Colon (tissue), 2 donors: ENCODE results near the gene FASTKD1.
"Not testable (repeated sequence)": the region's sequence is repeated elsewhere in the genome, so short reads cannot be mapped to it uniquely, and the experiment has no call there.

Source experiments
- FAIRE-seq: peaks from 2 replicates; lab custom pipeline; 2012; peaks lifted over from hg19 to GRCh38; lab: Jason Lieb, UNC
- donor health status: control.
- donor health status: control.

The FASTKD1 gene

DNA sequence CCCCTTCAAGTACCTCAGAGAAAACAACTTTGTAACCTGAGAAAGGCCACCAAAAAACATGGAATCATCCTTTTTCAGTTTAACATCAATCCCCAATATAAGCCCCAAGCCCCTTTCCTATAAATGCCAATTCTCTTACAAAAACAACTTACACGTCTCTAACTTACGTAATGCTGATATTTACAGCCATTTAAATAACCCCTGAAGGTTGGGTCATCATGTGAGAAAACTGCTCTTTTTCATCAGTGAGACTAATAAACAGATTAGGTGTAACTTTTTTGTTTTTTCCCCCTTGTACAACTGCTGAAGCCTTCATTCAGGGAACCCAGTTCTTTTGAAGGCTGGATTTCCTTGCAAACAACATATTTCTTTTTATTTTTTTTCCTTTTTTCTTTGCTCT, 3.7 kb downstream of the FASTKD1 start:
- no peak for FAIRE-seq

DNA sequence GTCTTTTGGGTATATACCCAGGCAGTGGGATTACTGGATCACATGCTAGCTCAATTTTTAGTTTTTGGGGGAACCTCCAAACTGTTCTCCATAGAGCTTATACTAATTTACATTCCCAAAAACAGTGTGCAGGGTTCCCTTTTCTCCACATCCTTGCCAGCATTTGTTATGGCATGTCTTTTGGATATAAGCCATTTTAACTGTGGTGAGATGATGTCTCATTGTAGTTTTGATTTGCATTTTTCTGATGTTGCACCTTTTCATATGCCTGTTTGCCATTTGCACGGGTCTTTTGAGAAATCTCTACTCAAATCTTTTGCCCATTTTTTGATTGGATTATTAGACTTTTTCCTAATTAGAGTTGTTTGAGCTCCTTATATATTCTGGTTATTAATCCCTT, 8.0 kb downstream of the FASTKD1 start:
- no peak for FAIRE-seq

DNA sequence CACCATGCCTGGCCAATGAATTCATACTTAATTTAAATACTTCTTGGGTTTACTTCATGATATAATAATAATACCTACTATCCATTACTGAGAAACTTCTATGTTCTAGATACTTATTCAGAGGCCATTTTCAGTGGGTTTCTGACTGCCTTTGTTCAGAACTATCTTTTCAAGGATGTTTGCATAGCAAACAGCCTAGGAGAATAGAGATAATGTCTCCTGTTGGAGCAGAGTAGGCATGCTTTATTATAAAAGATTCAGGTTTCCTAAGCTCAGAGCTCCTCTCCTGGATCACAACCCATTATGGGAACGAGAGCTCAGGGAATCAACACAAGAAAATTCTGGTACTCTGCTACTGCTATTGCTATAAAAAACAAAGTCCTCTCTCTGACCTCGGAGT, 11.1 kb downstream of the FASTKD1 start:
- no peak for FAIRE-seq

DNA sequence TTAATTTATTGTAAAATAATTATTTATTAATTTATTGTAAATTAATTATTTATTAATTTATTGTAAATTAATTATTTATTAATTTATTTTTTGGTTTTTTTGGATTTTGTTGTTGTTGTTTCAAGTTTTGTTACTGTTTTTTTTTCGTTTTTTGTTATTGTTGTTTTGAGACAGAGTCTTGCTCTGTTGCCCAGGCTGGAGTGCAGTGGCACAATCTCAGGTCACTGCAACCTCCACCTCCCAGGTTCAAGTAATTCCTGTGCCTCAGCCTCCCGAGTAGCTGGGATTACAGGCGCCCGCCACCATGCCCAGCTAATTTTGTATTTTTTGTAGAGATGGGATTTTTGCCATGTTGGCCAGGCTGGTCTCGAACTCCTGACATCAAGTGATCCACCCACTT, 11.6 kb downstream of the FASTKD1 start:
- FAIRE-seq = not testable (repeated sequence)

DNA sequence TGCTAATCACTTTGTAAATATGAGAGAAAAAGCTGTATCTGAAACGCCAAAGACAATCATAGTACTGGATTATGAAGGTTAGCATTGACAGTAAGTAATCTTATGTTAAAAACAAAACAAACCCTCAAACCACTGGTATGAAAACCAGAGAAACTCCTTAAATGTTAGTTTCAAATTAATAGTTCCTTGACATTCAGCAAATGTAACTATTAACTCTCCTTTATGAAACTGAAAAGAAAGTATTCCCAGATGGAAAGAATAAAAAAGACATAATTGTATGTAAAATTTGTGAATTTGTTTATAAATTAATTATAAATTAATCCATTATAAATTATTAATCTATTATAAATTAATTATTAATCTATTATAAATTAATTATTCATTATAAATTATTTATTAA, 12.3 kb downstream of the FASTKD1 start:
- FAIRE-seq = no peak

DNA sequence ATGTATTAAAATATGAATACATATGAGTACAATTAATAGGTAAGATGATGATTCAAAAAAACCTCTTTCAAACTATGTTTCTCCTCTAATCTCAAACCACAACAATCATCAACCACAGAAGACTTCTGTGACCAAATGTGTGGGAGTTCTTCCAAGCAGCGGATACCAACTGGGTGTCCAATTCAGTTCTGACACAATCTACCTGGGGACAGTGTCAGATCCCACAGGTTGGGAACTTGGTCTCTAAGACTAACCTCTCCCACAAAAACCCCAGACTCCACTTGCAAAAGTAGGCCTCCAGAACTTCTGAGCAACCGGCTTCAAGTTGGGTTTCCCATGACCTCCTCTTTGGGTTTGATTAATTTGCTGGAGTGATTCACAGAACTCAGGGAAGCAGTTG, 26.9 kb downstream of the FASTKD1 start:
- no peak for FAIRE-seq

DNA sequence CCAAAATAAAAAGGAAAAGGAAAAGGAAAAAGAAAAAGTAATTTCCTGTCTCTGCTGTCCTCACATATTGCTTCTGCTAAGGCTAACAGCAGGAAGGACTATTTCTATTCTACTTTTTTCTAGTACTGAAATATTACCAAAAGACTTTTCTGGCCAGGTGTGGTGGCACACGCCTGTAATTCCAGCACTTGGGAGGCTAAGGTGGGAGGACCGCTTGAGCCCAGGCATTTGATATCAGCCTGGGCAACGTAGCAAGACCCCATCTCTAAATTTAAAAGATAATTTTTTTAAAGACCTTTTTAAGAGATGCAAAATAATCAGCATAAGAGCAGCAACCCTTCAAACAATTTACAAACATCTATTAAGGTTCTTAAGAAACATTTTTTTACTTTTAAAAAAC, 31.2 kb downstream of the FASTKD1 start:
- no peak for FAIRE-seq

DNA sequence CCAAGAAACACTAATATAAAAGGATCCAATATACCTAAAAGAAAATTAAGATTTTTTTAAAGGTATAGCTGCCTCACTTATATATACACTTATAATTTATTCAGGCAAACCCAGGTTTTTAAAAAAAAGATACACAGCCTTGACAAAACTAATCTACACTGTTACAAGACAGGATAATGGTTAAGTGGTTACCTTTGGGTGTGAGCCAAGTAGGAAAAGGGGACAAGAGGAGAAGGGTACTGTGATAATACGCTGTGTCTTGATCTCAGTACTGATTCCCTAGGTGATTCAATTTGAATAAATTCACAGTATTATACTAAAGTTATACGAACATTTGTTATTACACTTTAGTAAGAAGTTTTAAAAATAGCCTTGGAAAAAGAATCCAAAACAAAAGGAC, 33.5 kb downstream of the FASTKD1 start:
- no peak for FAIRE-seq

DNA sequence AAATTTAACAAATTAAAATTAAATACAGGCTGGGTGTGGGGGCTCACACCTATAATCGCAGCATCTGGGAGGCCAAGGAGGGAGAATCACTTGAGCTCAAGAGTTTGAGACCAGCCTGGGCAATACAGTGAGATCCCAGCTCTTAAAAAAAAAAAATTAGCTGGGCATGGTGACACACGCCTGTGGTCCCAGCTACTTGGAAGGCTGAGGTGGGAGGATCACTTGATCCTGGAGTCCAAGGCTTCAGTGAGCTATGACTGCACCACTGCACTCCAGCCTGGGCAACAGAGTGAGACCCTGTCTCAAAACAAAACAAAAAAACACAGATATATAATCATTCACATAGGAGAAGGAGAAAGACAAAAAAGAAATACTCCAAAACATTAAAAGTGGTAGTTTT, 34.2 kb downstream of the FASTKD1 start:
- FAIRE-seq = not testable (repeated sequence)

DNA sequence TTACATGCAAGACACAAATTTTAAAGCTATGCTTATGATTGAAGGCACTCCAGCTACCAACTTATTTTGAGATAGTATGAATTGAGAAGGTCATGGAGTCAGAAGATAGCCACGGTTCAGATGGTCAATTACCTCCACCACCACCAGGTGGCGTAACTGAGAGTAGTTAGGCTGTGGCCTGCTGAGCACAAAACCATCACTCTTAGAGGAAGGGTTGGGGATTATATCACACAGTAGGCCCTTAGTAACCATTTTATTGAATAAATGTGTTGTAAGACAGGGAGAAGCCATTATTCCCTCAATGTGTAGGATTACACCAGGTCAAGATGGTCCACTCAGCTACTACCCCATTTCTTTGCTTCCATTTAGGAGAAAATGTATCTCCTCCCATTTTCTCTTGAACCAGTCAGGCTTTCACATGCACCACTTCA, 45.4 kb downstream of the FASTKD1 start:
- no peak for FAIRE-seq

DNA sequence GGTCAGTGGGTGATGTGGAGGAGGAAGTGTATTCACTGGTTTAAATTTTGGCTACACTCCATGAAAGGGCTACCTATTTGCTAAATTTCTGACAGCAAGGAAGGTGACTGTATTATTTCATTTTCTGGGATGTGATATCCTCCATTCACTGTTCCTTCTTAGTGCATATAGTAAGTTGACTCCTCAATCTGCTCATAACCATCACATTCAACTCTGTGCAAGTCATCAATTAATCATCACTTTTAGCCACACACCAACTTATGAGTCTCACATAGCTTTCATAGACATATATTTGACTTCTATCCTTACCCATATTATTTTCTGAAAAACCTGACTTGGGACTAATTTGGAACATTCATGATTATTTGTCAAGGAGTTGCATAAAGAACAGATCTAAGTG, 47.2 kb downstream of the FASTKD1 start:
- FAIRE-seq = no peak

DNA sequence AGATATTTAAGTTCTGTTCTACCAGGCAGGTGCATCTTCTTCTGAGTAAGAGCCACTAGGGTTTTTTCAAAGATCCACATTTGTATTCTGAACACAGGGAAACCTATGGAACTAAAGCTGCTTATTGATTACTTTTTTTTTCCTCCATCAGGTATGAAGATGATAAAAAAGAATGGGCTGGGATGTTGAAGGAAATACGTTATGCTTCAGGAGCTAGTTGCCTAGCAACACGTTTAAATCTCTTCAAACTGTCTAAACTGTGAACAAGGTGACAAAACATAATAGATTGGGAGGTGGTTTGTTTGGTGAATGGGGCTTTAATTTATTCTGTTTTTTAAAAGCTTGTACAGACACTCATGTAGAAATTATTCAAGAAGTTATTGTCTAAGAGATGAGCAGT, 48.2 kb downstream of the FASTKD1 start:
- FAIRE-seq = no peak

DNA sequence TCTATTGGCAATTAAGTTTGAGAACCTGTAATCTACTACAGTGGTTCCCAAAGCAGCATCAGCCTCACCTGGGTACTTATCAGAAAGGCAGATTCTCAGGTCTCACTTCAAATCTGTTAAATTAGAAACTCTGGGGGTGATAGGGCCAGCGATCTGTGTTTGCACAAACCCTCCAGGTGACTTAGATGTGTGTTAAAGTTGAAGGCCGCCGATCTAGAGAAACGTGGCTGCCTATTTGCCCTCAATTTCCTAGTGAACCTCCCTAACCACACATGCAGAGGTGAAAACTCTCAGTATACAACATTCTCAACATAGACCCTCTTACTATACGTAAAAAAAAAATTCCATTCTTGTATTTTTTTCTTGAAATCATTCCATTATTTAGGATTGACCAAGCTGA, 50.0 kb downstream of the FASTKD1 start:
- no peak for FAIRE-seq

DNA sequence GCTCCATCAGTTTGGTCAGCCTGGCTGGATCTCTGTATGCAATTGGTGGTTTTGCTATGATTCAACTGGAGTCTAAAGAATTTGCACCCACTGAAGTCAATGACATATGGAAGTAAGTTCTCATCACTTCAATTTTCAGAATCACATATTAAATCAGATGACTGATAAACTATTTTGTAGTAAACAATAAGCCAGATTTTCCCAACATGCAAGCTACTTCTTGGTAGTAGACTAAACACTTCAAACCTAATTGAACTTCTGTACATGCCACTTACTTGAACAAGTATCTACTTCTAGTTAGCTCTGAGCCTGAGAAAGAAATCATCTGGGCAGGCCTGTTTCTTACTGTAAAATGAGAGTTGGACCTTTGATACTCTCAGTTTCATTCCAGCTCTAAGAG, 52.8 kb downstream of the FASTKD1 start:
- no peak for FAIRE-seq

DNA sequence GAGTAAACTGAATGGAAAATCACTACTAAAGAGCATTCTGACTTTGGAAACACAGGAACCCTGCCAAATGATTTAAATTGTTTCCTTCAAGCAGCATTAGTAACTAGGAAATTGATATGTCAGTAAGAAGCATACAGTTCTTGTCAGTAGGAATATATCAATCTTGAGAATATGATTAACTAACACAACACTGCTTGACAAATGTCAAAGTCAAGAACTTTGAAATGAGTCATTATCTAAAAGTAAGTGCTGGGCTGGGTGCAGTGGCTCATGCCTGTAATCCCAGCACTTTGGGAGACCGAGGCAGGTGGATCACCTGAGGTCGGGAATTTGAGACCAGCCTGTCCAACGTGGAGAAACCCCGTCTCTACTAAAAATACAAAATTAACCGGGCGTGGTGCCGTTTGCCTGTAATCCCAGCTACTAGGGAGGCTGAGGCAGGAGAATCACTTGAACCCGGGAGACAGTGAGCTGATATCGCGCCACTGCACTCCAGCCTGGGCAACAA, 57.1 kb downstream of the FASTKD1 start:
- not testable (repeated sequence) for FAIRE-seq

DNA sequence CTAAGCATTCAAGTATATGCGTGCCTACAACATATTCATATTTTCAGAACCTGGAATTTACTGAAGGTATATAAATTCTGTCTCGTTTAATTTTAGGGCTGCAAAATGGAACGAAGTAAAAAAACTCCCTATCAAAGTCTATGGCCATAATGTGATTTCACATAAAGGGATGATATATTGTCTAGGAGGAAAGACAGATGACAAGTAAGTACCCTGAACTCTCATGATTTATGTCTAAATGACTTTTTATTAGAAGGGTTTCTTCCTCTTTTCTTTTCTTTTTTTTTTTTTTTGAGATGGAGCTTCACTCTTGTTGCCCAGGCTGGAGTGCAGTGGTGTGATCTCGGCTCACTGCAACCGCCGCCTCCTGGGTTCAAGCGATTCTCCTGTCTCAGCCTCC, 58.9 kb downstream of the FASTKD1 start:
- FAIRE-seq = not testable (repeated sequence)

DNA sequence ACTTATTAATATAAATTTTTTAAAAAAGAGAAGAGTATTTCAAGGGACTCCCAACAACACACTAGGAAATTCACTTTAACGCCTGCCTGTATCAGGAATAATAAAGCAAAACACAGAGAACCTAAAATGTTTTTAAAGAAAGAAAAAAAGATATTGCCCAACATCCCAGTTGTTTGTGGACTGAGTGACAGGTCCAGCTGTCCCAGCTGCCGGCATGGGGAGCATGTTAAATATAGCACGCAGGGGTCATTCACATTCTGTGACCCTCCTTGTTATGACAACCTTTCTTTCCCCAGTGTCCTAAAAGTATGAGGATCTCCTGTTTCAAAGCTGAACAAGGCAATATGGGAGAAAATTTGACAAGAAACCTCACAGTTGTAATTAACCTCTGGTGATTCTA, 59.7 kb downstream of the FASTKD1 start:
- no peak for FAIRE-seq

DNA sequence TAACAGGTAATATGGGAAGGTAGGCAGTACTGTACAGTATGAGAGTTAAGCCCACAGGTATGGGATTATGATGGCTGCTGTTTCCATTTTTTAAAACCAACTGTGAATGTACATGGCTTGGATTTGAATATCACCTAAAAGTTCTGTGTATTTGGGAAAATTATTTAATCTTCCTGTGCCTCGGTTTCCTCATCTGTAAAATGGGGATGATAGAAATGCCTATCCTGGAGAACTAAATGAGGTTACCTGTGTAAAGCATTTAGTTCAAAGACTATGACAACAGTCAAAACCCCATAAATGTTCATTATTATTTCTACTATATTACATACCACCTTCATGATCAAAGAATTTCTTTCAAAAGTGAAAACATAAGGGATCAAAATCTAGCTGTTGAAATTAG, 60.6 kb downstream of the FASTKD1 start:
- no peak for FAIRE-seq

DNA sequence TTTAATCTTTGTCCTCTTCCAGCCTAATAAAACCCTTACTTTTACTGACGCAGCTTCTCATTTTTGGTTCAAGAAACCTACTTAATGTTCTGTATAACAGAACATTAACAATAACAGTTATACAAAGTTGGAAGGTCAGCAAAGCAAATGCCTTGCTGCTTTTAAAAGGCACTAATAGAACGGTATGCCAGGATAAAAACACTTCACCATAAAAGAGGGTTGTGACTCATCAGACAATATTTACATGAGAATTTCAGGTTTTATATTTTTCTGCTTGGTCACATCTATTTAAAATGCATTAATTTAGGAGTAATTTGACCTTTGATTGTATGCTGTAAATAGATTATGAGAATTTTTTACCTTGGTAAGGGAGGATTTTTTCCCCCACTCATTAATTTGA, 61.1 kb downstream of the FASTKD1 start:
- FAIRE-seq = no peak

DNA sequence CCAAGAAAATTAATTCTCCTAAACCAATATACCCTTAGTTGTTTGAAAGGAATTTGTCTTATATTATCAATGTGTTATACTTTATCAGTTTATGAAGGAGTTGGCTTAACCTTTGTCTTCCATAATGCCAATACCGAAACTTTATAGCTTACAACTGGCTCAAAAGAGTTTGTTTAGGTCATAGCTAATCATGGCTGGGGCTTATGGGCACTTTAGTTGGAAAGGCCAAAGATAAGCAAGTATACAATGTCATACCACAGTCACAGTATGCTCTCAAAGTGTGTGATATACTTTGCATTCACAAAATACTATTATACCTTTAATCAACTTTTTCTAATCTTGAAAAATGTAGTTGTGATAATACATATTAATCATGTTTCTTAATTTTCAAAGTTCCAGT, 61.8 kb downstream of the FASTKD1 start:
- no peak for FAIRE-seq

DNA sequence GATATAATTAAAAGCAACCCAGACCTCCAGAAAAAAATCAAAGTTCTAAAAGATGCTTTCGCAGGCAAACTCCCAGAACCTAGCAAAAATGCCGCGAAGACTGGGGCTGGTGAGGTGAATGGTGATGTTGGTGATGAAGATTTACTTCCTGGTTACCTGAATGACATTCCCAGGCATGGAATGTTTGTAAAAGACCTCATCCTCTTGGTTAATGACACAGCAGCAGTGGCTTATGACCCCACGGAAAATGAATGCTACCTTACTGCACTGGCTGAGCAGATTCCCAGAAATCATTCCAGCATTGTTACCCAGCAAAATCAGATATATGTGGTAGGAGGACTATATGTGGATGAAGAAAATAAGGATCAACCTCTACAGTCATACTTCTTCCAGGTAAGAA, 63.2 kb downstream of the FASTKD1 start:
- no peak for FAIRE-seq

DNA sequence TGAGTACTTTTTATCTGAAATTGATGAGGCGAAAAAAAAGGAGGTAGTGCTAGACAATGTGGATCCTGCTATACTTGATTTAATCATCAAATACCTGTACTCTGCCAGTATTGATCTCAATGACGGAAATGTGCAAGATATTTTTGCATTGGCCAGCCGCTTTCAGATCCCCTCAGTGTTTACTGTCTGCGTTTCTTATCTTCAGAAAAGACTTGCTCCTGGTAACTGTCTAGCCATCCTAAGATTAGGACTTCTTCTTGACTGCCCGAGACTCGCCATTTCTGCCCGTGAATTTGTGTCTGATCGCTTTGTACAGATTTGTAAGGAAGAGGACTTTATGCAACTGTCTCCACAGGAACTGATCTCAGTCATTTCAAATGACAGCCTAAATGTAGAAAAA, 63.7 kb downstream of the FASTKD1 start:
- no peak for FAIRE-seq

DNA sequence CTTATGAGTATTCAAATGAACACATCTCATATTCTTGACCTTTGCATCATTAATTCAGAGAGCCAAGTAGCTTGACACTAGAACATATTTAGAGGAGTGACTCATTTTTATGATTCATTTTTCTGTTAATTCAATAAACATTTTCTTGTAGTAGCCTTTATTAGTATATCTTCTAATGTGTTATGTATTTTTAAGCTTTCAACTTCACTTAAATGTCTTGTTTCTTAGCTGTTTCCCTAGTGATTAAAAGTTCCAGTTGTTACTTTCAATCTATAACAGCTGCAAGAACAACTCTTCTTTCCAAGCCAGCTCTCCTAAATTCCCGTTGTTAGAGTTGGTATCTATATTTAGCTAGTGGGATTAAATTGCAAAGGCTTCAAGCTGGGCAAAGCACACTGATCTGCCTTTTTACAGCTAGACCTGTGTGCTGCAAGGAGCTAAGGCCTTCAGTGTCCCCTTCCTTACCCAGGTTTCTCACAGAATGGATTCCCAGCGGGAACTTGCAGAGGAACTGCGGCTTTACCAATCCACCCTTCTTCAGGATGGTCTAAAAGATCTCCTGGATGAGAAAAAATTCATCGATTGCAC, 64.3 kb downstream of the FASTKD1 start, which contains the start of gene KLHL41:
Gene KLHL41, plus strand, starts transcription at position 405 of the 588 bp plus-strand sequence. Its CDS starts 77 bp downstream, at position 482.
- no peak for FAIRE-seq

DNA sequence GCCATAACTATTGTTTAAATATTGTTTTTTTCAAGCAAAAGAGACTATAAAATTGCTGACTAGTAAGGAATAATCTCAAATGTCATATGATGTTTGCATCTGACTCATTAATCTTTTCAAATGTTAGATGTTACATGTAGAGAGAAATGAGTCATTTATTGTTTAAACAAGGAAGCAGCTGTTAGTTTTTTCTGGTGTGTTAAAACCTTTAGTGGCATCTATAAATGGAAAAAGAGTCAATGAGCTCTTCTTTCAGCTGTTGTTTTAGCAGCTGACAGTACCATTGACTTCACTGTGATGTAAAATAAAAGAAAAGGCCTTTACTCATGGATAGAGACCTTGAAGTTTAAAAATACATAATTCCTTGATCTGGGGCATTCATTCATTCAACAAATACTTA, 66.0 kb downstream of the FASTKD1 start:
- no peak for FAIRE-seq

DNA sequence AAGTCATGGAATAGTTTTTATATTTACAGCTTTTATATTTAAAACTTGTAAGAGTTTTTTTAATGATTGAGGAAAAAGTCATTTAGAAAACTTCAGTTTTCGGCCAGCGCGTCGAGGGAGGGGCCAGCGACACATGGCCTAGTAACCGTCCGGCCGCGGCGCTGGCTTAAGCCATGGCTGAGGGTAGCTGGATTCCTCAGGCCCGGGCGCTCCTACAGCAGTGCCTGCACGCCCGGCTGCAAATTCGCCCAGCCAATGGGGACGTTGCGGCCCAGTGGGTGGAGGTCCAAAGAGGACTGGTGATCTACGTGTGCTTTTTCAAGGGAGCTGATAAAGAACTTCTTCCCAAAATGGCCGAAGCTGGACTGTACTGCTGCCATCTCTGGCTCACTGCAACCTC, 69.0 kb downstream of the FASTKD1 start:
- no peak for FAIRE-seq
